Activated CD8-positive, alpha-beta memory T cell treated with anti-CD3 and anti-CD28 coated beads, Interleukin-2, amount 50 U/mL, for 24 hours (primary cell): ENCODE results near the gene KIAA1549.

ENCODE experiments used
- DNase-seq: peaks from one replicate; pipeline ENCODE4 v3.0.0-alpha.2; 2020; ENCODE audit errors: extremely low read depth

Gene KIAA1549

DNA sequence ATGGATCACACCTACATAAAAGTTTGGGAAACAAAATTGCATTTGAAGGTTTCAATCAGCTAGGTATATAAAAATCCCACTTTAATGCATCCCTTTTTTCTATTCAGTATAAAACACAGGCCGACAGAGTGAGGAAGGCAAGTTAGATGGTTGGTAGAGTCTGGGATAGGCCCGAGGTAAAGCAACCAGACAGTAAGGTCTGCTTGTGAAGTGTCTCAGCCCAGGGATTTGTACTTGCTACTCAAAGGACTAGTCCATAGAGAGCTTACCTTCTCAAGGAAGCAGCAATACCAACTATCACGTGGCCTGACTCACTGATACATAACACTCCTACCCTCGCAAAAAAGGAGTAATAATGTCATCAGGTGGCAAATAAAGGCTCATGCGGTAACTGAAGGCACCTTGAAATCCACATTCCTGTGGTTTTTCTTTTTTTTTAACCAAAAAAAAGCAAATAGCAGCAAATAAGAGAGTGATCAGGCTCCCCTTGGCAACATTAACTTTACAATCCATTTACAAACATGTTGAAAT, 127.0 kb downstream of the KIAA1549 start:
- no peak for DNase-seq

DNA sequence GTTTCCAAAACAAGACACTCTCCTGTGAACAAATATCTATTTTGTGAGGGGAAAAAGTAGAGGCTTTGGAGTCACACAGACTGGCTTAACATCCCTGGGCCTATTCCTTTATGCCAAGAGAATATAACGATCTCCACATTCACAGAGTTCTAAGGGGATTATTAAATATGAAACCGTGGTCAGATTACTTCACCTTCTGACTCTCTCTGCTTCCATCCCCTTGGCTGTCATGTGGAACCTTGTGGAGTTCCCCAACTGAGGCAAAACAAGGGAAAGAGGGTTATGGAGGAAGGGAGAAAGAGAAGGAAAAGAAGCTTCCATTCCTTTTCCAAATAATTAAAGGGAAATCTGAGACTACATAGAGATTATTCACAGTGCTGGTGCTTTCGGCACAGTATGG, 127.7 kb downstream of the KIAA1549 start:
- DNase-seq, result no peak

DNA sequence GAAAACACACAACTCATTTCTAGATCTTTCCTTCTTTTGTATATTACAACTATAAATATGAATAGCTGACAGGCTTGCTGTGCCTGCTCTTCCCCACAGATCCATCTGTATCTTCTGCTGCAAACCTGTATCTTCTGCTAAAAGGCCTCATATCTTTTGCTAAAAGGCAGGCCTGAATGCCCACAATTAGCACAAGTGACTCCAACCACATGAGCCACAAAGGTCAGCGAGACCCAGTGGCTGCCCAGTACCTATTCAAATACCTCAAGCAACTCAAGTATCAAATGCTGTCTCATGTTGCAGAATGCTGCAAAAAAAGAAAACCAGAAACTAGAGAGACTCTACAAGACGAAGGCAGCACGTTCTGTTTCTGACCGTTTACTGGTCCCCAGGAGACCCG, 128.7 kb downstream of the KIAA1549 start:
- DNase-seq, result no peak

DNA sequence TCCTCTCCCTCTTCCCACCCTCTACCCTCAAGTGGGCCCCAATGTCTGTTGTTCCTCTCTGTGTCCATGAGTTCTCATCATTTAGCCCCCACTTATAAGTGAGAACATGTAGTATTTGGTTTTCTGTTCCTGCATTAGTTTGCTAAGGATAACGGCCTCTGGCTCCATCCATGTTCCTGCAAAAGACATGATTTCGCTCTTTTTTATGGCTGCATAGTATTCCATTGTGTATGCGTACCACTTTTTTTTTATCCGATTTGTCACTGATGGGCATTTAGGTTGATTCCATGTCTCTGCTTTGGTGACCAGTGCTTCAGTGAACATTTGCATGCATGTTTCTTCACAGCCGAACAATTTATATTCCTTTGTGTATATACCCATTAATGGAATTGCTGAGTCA, 131.5 kb downstream of the KIAA1549 start:
- no peak for DNase-seq

DNA sequence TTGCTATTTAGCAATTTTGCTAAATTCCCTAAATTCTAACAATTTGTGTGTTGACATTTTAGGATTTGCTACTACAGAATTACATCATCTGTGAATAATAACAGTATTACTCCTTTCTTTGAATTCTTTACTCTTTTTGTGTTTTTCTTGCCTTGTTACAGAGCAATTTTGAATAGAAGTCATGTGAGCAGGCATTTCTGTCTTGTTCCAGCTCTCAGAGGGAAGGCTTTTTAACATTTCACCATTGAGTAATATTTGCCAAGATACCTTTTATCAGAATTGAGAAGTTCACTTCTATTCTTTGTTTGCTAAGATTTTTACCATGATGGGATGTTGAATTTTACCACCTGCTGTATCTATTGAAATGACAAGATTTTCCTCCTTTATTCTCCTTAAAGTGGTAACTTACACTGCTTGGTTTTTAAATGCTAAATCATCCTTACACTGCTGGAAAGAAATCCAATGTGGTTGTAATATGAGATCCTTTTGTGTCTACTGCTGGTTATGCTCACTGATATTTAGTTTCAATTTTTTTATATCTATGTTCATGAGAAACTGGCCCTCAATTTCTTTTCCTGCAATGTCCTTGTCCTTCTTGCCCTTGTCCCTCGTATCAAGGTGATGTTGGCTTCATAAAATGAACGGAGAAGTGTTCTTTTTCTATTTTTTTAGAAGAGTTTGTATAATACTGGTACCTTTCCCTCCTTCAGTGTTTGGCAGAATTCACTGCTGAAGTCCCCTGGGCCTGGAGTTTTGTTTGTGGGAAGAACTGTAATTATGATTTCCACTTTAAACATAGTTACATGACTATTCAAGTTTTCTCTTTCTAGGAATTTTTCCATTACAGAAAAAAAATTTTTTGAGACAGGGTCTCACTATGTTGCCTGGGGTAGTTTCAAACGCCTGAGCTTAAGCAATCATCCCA, 132.9 kb downstream of the KIAA1549 start:
- no peak for DNase-seq

DNA sequence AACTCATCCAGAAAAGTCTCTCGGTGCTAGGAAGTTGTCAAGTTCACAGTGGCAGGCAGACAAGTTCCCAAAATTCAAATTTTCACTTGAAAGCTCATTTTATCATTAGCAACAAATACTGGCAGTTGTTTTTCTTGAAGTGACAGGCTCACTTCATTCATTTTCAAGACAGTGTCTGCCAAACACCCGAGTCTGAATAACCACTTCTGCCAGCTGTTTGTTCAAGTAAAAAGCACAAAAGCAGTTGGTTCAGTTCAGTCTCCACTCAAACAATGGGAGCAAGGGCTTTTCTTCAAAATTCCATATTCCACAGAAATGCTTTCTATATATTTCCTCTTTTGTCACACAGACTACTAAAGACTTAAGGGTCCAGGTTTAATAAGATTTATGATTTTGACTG, 135.5 kb downstream of the KIAA1549 start:
- DNase-seq, result no peak

DNA sequence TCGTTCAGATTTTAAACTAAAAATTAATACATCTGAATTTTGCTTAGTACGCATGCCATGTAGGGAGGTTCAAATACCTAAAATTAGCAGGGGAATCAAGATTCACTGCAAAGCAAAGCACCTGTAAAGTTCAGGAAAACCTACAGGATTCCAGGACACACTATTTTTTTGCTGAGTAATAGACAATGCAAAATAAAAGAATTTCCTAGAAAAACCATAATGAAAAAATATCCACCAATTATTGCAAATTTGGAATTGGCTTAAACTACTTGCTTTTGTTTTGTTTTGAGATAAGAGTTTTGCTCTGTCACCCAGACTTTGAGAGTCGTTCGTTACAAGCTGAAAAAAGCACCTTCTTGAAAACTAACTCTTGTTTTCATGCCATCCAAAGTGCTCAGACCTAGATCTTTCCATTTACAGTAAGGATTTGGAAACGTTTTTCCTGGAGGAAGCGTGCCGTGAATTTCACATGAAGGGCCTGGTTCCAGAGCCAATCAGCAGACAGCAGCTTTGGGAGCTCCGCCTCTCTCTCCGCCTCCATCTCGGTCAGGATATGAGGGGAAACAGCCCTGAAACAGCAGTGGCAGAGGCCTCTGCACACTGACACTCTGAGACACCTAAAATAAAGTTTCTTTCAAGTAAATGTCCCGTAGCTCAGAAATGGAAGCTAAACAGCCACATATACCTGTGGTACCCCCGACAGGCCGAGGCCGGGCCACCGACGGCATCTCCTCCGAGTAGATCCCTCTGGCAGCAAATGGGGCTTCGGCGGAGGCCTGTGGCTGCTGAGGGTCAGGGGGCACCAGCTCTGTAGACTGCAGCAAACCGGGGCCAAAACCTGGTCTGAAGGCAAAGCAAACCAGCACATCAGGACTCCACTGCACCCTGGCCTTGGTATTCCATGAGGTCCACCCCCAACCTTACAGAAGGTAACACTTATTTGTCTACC, 137.3 kb downstream of the KIAA1549 start:
- no peak for DNase-seq

DNA sequence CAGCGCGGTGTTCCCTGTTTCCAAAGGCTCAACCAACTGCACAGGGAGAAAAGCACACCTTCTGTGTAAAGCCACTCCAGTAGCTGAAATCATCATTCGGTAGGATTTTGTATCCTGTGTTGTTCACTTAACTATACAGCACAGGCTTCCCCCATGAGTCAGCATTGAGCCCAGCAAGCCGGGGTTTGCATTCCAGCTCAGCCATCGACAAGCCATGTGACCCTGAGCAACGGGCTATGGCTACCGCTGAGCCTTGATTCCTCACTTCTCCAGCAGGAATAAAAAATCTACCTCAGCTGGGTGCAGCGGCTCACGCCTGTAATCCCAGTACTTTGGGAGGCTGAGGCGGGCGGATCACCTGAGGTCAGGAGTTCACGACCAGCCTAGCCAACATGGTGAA, 139.1 kb downstream of the KIAA1549 start:
- no peak for DNase-seq

DNA sequence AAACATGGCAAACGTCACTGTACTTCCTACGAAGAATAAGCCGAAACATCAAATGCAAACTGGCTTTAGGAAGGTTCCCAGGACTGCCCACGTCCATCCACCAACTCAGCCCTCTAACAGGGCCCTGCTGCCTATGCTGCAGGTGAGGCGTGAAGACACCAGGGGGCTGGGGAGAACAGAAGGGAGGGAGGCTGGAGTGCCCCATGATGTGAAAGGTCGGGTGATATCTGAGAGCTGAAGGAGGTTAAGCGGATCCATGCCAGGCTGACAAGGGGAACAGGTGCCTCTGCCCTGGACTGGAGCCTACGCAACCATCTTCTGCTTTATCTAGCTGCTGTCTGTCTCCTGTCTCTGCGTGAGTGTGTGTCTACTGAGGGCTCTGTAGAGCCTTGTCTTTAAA, 143.0 kb downstream of the KIAA1549 start:
- DNase-seq, result no peak

DNA sequence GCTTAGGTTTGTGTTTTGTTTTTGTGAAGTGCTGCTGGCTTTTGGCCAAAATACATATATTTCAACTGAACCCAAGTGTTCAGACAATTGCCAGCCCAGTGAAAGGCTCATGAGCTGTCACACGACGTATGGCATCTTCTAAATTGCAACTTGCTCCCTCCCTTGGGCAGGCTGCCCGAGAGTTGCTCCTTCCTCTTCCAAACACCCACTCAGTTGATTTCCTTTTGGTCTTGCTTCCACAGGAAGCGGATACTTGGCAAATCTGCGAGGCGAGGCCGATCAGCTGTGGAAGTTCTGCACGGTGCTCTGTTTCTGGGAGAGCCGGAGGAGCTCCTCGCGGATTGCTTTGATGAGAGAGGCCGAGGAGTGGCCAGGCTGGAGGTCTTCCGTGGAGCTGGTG, 143.6 kb downstream of the KIAA1549 start:
- DNase-seq, result no peak

DNA sequence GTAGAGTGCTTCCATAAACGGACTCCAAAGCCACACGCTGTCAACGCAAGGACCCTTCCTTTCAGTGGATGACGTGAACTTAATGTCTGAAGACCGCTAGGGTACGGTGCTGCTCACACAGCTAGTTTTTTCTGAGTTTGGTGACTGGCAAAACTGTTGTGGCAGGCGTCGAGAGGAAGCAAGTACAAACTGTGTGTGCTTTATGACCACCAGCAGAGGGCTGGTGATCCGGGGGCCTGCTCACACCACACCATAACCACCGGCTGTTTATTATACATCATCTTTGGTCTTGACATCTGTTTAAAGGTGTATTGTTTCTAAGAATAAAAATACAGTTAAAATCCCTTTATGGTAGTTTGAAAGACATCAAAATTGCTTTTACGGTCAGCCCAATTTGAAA, 146.1 kb downstream of the KIAA1549 start:
- no peak for DNase-seq

DNA sequence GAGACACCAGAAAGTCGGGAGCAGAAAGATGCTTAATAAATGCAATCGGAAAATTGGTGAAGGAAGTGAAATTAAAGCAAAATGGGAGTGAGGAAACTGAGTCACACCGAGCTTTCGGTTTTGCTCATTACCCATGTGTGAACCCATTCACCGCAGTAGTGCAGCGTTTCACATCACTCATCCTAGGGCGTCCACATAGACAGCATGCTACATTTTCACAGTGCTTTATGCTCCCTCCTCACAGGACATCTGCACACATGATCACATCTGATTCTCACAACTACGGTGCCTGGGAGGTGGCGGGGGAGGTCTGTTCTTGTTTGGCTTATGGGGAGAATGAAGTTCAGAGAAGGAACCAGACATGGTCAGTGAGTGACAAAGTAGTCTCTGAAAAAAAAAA, 146.6 kb downstream of the KIAA1549 start:
- no peak for DNase-seq

DNA sequence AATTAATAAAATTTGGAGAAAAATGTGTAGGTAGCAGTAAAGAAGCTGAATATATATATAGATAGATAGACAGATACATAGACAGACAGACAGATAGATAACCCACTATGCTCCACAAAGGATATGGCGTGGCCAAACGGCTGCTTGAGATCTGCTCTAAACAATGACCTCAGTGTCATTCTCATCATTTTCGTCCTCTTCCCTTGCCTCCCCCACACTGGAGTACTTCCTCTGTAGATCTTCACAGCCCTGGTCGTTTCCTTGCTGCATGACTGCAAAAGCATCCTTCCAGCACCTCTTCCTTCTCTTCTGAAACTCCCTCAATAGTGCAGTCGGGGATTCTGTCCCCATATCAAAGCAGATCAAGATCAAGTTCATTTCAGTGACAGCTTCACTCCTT, 147.6 kb downstream of the KIAA1549 start:
- no peak for DNase-seq

DNA sequence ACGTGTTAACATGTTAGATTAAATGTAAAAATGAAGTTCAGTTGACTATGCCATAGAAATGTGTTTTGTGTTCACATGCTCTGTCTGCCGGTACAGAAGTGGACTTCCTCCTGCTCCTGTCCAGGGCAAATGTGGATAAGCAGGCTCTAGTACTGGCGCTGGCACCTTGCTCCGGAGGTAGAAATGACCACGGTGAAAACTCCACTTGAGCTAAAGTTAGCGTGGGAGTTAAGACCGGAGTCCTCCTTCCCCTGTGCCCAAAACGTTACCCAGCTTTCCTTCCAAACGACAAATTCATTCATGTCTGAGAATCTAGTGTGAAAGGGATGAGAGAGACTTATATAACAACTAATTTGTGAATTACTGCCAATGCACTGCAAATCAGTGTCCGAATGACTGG, 148.2 kb downstream of the KIAA1549 start:
- no peak for DNase-seq

DNA sequence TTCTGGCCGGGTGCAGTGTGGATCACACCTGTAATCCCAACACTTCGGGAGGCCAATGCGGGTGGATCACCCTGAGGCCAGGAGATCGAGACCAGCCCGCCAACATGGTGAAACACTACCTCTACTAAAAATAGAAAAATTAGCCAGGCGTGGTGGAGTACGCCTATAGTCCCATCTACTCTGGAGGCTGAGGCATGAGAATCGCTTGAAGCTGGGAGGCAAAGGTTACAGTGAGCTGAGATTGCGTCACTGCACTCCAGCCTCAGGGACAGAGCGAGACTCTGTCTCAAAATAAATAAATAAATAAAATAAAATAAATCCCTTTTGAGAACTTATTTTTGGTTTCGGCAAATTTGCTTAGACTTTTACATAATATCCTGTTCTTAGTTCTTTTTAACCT, 151.9 kb downstream of the KIAA1549 start:
- no peak for DNase-seq

DNA sequence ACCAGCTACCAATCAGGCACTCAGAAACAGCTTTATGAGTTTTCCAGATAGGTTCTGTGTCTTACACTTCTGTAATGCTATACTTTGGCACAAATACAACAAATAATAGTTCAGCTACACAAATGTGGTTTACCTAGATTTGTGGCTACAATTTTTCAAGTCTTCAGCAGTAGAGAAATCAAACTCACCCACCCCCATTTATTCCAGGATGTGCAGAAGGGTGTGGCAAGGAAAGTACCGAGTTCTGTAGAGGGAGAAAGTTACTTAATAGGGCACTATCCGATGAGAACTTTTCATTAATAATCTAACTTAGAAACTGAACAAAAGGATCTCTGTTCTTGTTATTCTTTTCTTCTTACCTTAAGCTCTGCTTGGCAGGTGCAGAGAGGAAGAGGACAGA, 152.9 kb downstream of the KIAA1549 start:
- no peak for DNase-seq

DNA sequence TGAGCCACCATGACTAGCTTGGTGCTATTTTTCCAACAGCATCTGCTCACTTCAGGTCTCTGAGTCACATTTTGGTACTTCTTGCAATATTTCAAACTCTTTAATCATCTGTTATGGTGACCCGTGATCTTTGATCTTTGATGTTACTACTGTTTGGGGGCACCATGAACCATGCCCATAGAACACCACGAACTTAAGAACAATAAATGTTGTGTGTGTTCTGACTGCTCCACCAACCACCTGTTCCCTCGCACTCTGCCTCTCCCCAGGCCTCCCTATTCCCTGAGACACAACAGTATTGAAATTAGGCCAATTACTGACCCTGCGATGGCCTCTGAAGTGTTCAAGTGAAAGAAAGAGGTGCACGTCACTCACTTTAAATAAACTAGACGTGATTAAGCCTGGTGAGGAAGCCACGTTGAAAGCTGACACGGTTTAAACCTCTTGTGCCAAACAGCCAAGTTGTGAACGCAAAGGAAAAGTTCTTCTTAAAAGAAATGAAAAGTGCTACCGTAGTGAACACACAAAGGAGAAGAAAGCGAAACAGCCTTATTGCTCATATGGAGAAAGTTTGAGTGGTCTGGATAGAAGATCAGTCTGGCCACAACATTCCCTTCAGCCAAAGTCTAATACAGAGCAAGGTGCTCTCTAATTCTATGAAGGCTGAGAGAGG, 156.0 kb downstream of the KIAA1549 start:
- DNase-seq, result no peak

DNA sequence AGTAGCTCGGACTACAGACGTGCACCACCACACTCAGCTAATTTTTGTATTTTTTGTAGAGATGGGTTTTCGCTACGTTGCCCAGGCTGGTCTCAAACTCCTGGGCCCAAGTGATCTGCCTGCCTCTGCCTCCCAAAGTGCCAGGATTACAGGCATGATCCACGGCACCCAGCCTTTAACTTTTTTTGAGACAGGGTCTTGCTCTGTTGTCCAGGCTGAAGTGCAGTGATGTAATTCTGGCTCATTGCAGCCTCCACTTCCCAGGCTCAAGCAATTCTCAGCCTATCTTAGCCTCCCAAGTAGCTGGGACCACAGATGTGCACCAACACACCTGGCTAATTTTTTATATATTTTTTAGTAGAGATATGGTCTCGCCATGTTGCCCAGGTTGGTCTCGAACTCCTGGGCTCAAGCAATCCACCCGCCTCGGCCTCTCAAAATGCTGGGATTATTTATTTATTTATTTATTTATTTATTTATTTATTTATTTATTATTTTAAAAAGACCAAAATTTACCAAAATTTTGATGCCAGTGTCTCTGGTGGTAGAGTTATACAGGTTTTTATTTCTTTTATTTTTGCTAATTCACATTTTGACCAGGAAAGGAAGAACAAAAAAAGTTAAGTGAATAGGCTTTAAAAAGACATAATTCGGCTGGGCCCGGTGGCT, 158.2 kb downstream of the KIAA1549 start:
- DNase-seq, result no peak

DNA sequence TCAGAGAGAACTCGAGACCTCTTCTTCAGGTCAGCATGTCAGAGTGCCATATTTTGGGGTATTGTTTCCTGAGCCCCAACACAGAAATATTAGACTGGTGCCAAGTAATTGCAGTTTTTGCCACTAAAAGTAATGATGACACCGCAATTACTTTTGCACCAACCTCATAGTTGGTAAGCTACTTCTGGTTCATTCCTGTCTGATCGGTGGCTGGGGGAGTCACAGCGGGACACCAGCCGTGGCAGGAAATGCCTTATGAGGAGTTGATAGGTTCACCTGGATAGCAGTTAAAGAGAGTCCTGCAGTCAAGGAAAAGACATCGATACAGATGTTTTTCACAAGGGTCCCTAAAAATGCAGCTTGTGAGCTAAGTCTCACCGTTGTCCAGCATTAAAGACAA, 159.3 kb downstream of the KIAA1549 start:
- no peak for DNase-seq

DNA sequence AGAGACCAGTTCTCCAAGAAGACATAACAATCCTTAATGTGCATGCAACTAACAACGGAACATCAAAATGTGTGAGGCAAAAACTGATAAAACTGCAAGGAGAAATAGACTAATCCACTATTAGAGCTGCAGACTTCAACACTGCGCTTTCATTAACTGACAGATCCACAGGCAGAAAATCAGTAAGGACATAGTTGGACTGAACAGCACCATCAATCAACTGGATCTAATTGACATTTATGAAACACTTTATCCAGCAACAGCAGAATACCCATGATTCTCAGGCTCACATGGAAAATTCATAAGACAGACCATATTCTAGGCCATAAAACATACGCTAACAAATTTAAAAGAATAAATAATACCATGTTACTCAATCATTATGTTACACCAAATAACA, 161.6 kb downstream of the KIAA1549 start:
- DNase-seq, result no peak

DNA sequence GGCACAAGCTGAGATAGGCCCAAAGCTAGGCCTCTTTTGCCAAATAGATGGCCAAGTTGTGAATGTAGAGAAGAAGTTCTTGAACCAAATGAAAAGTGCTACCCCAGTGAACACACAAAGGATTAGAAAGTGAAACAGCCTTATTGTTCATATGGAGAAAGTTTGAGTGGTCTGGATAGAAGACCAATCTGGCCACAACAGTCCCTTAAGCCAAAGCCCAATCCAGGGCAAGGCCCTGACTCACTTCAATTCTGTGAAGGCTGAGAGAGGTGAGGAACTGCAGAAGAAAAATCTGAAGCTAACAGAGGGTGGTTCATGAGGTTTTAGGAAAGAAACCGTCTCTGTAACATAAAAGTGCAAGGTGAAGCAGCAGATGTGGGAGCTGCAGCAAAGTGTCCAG, 164.5 kb downstream of the KIAA1549 start:
- DNase-seq, result no peak
